GM12892 (cell line): ENCODE measurements around the gene PLXDC1.

Source experiments
- POLR2A ChIP-seq: IDR thresholded peaks from 2 replicates; pipeline ENCODE4 v1.6.1; 2011; ENCODE audit warnings: low read depth, low read length, control low read depth
- POLR2AphosphoS5 ChIP-seq: IDR thresholded peaks from 2 replicates; pipeline ENCODE4 v1.6.1; 2011; ENCODE audit warnings: low read depth, low read length, control low read depth

DNA sequence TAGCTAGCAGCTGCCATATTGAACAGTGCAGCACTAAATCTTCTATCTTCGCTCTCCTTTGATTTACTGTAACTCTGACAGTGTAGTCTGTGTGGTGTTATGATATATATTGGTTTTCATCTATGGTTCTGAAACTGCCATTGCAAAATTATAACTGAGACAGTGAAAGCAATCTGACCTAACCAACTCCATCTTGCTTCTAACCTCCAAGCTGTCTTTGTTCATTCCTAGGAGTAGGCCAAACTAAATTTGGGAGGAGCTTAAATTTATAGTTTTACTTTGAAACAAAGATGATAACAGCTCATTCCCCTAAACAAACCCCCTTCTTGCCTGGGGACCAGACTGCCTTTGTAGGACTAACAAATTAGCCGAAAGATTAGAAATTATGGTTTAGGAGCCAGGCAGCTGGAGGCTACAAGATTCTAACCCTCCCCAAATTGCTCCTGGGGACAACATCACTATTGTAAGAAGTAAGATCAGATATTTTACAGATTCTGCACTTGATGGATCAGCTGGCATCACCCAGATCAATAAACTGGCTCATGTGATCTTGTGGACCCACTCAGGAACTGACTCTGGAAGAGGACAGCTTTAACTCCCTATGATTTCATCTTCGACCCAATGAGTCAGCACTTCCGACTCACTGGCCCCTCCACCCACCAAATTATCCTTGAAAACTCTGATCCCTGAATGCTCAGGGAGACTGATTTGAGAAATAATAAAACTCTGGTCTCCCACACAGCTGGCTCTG lies 137.2 kb downstream of the PLXDC1 start:
- TF ChIP-seq POLR2AphosphoS5 (no peak), POLR2A (no peak)
